Measurements from ENCODE around the gene SLC15A1.

The SLC15A1 gene

DNA sequence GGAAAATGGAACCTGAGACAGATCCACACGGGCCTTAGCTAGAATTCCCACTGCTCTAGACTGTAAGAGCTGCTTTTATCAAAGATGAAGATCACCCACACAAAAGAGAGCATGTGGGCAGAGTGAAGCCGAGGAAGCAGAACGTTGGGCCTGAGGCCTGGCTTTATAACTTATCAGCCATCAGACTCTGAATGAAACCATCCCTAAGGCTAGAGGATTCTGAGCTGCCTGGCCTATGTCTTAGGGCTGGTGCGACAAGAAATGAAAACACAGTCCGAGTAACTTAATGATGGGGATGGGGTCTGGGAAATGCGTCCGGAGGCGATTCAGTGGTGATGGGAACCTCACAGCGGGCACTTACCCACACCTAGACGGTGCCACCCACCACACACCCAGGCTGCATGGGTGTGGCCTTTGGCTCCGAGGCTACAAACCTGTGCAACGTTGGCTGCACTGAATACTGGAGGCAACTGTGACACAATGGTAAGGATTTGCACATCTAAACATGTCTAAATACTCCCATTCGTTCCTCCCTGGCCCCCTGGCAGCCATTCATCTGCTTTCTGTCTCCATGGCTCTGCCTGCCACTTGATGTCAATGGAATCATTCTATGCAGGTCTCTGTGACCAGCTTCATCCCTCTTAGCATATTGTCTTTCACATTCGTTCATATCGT is 62.0 kb downstream of the SLC15A1 start:
- TF ChIP-seq, protein P1, sequence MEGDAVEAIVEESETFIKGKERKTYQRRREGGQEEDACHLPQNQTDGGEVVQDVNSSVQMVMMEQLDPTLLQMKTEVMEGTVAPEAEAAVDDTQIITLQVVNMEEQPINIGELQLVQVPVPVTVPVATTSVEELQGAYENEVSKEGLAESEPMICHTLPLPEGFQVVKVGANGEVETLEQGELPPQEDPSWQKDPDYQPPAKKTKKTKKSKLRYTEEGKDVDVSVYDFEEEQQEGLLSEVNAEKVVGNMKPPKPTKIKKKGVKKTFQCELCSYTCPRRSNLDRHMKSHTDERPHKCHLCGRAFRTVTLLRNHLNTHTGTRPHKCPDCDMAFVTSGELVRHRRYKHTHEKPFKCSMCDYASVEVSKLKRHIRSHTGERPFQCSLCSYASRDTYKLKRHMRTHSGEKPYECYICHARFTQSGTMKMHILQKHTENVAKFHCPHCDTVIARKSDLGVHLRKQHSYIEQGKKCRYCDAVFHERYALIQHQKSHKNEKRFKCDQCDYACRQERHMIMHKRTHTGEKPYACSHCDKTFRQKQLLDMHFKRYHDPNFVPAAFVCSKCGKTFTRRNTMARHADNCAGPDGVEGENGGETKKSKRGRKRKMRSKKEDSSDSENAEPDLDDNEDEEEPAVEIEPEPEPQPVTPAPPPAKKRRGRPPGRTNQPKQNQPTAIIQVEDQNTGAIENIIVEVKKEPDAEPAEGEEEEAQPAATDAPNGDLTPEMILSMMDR (IDR thresholded peaks at IDR 0.05) = no peak
- H3K27me3 Mint-ChIP-seq (ENCODE audit: low read depth, poor library complexity) = no peaks in the 10 kb centered on the region
- peaks cover 49% of the 10 kb centered on the region for H3K4me1 Mint-ChIP-seq
- DNase-seq = no peak
- no peaks in the 10 kb centered on the region for H3K9me3 Mint-ChIP-seq
- no peak overlapping the region for H3K27ac Mint-ChIP-seq
- no peak overlapping the region for H3K4me3 Mint-ChIP-seq
- H3K36me3 Mint-ChIP-seq (ENCODE audit: low read depth) = no peaks in the 10 kb centered on the region

DNA sequence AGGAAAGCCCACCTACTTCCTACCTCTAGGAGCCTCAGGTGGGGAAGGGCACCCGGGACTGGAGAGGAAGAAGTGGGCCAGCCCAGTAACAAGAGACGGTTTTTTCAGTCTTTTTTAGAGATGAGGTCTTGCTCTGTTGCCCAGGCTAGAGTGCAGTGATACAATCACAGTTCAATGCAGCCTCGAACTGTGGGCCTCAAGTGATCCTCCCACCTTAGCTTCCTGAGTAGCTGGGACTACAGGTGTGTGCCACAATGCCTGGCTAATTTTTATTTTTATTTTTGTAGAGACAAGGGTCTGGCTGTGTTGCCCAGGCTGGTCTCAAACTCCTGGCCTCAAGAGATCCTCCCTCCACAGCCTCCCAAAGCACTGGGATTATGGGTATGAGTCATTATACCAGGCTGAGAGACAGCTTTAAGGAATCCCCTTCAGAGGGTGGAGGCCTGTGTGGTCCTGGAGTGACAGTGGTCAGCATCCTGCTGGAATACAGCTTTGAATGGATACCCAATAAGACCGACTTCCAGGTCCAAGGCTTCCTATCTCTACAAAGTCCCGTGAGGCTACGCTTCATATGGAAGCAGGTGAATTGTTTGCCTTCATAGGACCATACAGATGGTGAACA is 63.0 kb downstream of the SLC15A1 start:
- H3K4me1 Mint-ChIP-seq = peaks cover 57% of the 10 kb centered on the region
- H3K36me3 Mint-ChIP-seq (ENCODE audit: low read depth) = no peaks in the 10 kb centered on the region
- DNase-seq = no peak
- H3K4me3 Mint-ChIP-seq = no peak overlapping the region
- peaks cover 3% of the 10 kb centered on the region for H3K27me3 Mint-ChIP-seq (ENCODE audit: low read depth, poor library complexity)
- H3K9me3 Mint-ChIP-seq = no peaks in the 10 kb centered on the region
- no peak overlapping the region for H3K27ac Mint-ChIP-seq
- TF ChIP-seq, protein P1 (IDR thresholded peaks at IDR 0.05) = no peak

DNA sequence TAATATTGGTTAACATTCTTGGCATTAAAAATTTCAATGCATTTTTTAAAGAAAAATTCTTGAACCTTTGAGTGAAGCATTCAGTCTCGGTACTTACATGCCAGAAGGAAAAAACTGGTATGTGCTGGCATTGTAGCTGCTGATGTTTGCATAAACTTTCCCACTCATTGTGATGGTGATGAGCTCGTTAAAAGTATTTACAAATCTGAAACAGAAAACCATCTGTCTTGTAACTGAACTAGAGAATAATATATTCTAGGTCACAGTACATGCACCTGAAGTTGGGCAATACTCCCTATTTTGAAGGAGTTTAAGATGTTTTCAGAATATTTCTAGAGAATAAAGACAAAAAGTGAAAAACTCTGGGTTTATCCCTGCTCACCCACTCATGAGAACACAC is 64.1 kb downstream of the SLC15A1 start:
- DNase-seq = no peak
- TF ChIP-seq, protein P1 (IDR thresholded peaks at IDR 0.05) = no peak
- Mint-ChIP-seq H3K27ac (no peak overlapping the region), H3K9me3 (no peaks in the 10 kb centered on the region), H3K4me3 (no peak overlapping the region), H3K4me1 (peaks cover 47% of the 10 kb centered on the region), H3K27me3 (ENCODE audit: low read depth, poor library complexity) (peaks cover 3% of the 10 kb centered on the region), H3K36me3 (ENCODE audit: low read depth) (no peaks in the 10 kb centered on the region)

DNA sequence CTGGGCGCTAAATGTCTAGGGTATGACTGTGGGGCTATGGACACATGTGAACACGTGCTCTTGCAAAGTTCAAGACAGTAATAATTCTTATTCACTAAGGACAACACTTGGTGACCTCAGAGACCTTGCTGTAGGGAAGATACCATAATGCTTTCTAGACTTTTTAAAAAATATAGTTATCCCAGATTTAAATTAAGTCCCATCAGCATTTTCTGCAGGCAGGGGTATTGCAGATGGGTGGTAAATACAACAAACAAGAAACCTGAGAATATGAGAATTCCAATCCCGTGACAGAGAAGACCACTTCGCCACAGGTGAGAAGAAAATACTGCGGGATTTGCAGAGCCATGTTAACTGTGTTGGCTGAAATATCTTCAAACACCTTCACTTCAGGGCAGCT is 65.2 kb downstream of the SLC15A1 start:
- Mint-ChIP-seq H3K27ac (no peak overlapping the region), H3K27me3 (ENCODE audit: low read depth, poor library complexity) (peaks cover 6% of the 10 kb centered on the region), H3K36me3 (ENCODE audit: low read depth) (no peaks in the 10 kb centered on the region)

DNA sequence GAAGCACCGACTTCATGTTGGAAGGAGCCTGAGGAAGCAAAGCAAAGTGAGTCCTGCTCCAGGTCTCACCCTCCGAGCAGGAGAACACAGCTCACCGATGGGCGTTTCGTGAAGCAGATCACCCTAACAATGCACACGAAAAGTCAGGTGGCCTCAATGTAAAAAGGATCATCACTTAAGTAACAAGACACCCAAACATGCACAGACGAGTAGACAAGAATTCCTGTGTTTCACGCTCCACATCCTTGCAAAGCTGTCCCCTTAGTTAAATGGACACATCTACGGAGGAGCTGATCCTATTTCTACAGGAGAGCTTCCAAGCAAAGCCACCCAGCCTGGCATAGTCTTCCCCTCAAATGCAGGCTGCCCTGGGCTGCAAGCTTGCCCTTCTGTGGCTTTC is 66.2 kb downstream of the SLC15A1 start:
- TF ChIP-seq, protein P1 (IDR thresholded peaks at IDR 0.05) = no peak
- H3K36me3 Mint-ChIP-seq (ENCODE audit: low read depth) = no peaks in the 10 kb centered on the region

More for the DNA sequence above, 65.2 kb downstream of the SLC15A1 start:
- DNase-seq = no peak
- Mint-ChIP-seq H3K9me3 (no peaks in the 10 kb centered on the region), H3K4me3 (no peak overlapping the region), H3K4me1 (peaks cover 46% of the 10 kb centered on the region)
- TF ChIP-seq, protein P1 (IDR thresholded peaks at IDR 0.05) = no peak

DNA sequence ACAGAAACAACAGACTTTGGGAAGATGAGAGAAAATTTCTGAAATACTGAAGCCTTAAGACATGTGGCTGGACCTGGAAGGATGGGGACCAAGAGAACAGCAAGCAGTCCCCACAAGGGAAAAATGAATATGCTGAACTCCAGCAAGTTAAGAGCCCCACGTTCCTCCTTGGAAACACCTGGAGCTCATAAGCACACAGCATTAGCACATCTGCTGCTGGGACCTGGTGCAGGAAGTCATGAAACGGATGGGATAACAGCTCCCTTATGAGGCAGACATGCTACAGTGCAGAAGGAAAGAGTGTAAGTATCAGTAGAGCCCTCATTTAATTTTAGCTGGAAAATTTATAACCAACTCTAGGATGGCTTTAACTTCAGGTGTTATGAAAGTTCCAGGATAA is 67.3 kb downstream of the SLC15A1 start:
- no peak for DNase-seq
- Mint-ChIP-seq H3K4me3 (no peak overlapping the region), H3K36me3 (ENCODE audit: low read depth) (no peaks in the 10 kb centered on the region), H3K4me1 (peaks cover 43% of the 10 kb centered on the region), H3K27me3 (ENCODE audit: low read depth, poor library complexity) (peaks cover 9% of the 10 kb centered on the region), H3K9me3 (no peaks in the 10 kb centered on the region), H3K27ac (peak overlapping the region; percentile 43)
- TF ChIP-seq, protein P1 (IDR thresholded peaks at IDR 0.05) = no peak

More for the DNA sequence above, 66.2 kb downstream of the SLC15A1 start:
- peak overlapping the region; percentile 85 for H3K27ac Mint-ChIP-seq
- H3K4me1 Mint-ChIP-seq = peaks cover 46% of the 10 kb centered on the region
- H3K27me3 Mint-ChIP-seq (ENCODE audit: low read depth, poor library complexity) = peaks cover 9% of the 10 kb centered on the region
- peak; percentile 12 for DNase-seq
- H3K9me3 Mint-ChIP-seq = no peaks in the 10 kb centered on the region
- peak overlapping the region; percentile 47 for H3K4me3 Mint-ChIP-seq

All from nephron progenitor cell (in vitro differentiated cells).